Activated T-cell treated with anti-CD3 and anti-CD28 coated beads for 48 hours (primary cell): Measurements from ENCODE around the gene ANKRD13A.
"Not testable (repeated sequence)": the region's sequence is repeated elsewhere in the genome, so short reads cannot be mapped to it uniquely, and the experiment has no call there.

Experiments
- DNase-seq: peaks from one replicate; pipeline ENCODE4 v3.0.0-alpha.2; 2020; ENCODE audit warnings: low read depth

ANKRD13A gene

GRCh38 chr12:110048242-110049027 is 49.2 kb downstream of the ANKRD13A start, which contains the start of gene C12orf76:
TSS of gene C12orf76 (minus strand) at chr12:110048522. CDS start at chr12:110048495, 27 bp downstream.
- peak; percentile 87 for DNase-seq

- DNase-seq = not testable (repeated sequence)
These were observed 49.8 kb downstream of the ANKRD13A start for GRCh38 chr12:110049034-110049433.

- DNase-seq = not testable (repeated sequence)
These were observed 50.4 kb downstream of the ANKRD13A start for GRCh38 chr12:110049666-110050065.

GRCh38 chr12:110050927-110051326 is 51.7 kb downstream of the ANKRD13A start:
- no peak for DNase-seq

- DNase-seq = not testable (repeated sequence)
These were observed 56.4 kb downstream of the ANKRD13A start for GRCh38 chr12:110055375-110056352.

GRCh38 chr12:110056643-110057042 is 57.4 kb downstream of the ANKRD13A start:
- not testable (repeated sequence) for DNase-seq

GRCh38 chr12:110058875-110059615 is 59.8 kb downstream of the ANKRD13A start:
- DNase-seq = no peak

- DNase-seq = no peak
These were observed 60.4 kb downstream of the ANKRD13A start for GRCh38 chr12:110059651-110060000.

- no peak for DNase-seq
These were observed 63.0 kb downstream of the ANKRD13A start for GRCh38 chr12:110062241-110062640.

- DNase-seq = no peak
These were observed 66.3 kb downstream of the ANKRD13A start for GRCh38 chr12:110065540-110065939.

- no peak for DNase-seq
These were observed 68.3 kb downstream of the ANKRD13A start for GRCh38 chr12:110067531-110067930.

- not testable (repeated sequence) for DNase-seq
These were observed 68.9 kb downstream of the ANKRD13A start for GRCh38 chr12:110068115-110068514.

GRCh38 chr12:110068654-110069053 is 69.4 kb downstream of the ANKRD13A start:
- DNase-seq = no peak

GRCh38 chr12:110071504-110071903 is 72.3 kb downstream of the ANKRD13A start:
- DNase-seq = no peak

- DNase-seq = no peak
These were observed 72.7 kb downstream of the ANKRD13A start for GRCh38 chr12:110071967-110072366.

- DNase-seq = not testable (repeated sequence)
These were observed 73.4 kb downstream of the ANKRD13A start for GRCh38 chr12:110072636-110073035.

- DNase-seq = no peak
These were observed 74.0 kb downstream of the ANKRD13A start for GRCh38 chr12:110073049-110073831.

- DNase-seq = no peak
These were observed 74.9 kb downstream of the ANKRD13A start for GRCh38 chr12:110074089-110074488.

GRCh38 chr12:110075880-110076279 is 76.7 kb downstream of the ANKRD13A start:
- DNase-seq = no peak

GRCh38 chr12:110077800-110078199 is 78.6 kb downstream of the ANKRD13A start:
- no peak for DNase-seq
